GM18505 (cell line): ENCODE measurements around the gene PAQR8.

Experiments used
- ATAC-seq: cut with Tn5 transposase; IDR thresholded peaks from one replicate; pipeline ENCODE4 v1.9.1; 2021; ENCODE audit not compliant: unreplicated experiment
- POLR2A ChIP-seq: IDR thresholded peaks from 4 replicates; pipeline ENCODE4 v1.6.1; 2011; ENCODE audit warnings: borderline replicate concordance; ENCODE audit not compliant: insufficient read depth, insufficient read length; ENCODE audit errors: extremely low read depth

Gene PAQR8

DNA sequence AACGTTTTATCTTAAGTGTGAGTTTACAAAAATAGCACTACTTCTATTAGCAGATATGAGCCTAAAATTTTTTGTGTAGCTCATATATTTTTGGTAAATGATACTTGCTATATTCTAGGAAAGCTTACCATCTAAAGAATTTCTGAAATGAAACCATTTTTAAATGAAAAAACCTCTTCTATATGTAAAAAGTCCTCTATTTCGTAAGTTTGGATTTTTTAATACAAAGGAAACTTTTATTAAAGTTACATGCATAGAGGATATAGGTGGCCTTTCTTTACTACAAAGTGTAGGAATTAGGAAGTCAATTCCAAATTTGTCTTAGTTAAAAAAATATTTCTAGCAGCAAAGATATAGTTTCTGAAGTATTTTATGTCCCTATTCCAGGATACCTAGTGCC is 77.0 kb downstream of the PAQR8 start:
- no peak for ATAC-seq
- no peak for TF ChIP-seq POLR2A

DNA sequence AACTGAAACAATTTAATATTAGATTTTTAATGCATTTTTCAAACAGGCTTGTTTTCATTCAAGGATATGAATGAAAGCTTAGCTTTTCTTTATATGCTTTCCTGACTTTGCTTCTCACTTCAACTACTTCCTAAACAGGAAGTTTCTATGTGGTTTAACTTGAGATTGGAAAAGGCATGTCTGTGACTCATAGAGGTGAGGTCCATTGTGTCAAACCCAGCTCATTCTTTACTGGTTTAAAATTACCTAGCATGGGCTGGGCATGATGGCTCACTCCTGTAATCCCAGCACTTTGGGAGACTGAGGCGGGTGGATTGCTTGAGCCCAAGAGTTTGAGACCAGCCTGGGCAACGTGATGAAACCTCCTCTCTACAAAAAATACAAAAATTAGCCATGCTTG is 92.6 kb downstream of the PAQR8 start:
- ATAC-seq = no peak
- no peak for TF ChIP-seq POLR2A

DNA sequence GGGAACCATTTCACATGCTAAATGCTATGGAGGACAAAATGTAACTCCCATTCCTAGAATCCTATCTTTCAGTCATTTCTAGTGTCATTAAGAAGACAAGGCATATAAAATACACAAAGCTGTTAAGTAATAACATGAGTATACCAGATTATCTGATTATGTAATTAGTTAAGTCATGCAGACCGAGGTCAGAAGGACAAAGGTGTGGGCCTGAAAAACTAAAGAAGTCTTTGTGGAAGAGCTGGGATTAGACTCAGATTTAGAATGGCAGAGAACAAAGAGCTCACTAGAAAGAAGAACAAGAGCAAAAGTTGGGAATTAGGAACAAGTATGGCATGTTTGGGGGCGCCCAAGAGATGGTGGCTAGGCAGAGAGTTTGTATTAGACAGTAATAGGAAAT is 95.1 kb downstream of the PAQR8 start:
- no peak for ATAC-seq
- TF ChIP-seq POLR2A = no peak
